ENCODE measurements around the gene PUSL1.
"Not testable (repeated sequence)": the region's sequence is repeated elsewhere in the genome, so short reads cannot be mapped to it uniquely, and the experiment has no call there.

PUSL1 gene

GRCh38 chr1:1315435-1315954, 7.1 kb downstream of the PUSL1 start:
- DNase-seq = no peak
- intact Hi-C loops (cut with DNase I) = no loop called here

GRCh38 chr1:1316199-1316598, 7.8 kb downstream of the PUSL1 start:
- intact Hi-C loops (cut with DNase I); DNase-seq: not testable (repeated sequence)

DNA sequence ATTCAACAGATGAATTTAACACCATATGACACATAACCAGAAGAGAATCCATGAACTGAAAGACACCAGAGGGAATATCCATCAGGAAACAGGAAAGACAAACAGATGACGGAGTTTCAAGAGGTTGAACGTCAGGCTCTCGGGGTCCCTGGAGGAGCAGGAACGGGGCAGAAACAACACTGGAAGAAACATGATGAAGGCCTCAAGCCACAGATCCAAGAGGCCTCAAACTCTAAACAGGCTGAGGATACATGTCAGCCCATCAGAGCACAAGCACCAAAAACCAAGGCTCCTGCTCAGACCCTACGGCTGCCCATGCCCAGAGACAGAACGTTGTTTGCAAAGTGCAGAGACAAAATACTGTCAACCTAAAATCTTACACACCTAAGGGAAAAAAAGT, 9.0 kb downstream of the PUSL1 start:
- intact Hi-C loops (cut with DNase I) = no loop called here
- DNase-seq = no peak

GRCh38 chr1:1318131-1318652, 9.8 kb downstream of the PUSL1 start:
- peak in 35 of 42 donors; percentile 23 to 91 (median 66) for DNase-seq
- intact Hi-C loops (cut with DNase I) = no loop called here

GRCh38 chr1:1318777-1319645, 10.6 kb downstream of the PUSL1 start:
- DNase-seq = no peak
- intact Hi-C loops (cut with DNase I) = no loop called here

GRCh38 chr1:1319646-1319941, 11.2 kb downstream of the PUSL1 start:
- intact Hi-C loops (cut with DNase I) = no loop called here

GRCh38 chr1:1320666-1321448, 12.5 kb downstream of the PUSL1 start:
- intact Hi-C loops (cut with DNase I) = no loop called here

More at GRCh38 chr1:1319646-1319941, 11.2 kb downstream of the PUSL1 start:
- no peak for DNase-seq

GRCh38 chr1:1321477-1321876, 13.1 kb downstream of the PUSL1 start:
- intact Hi-C loops (cut with DNase I) = no loop called here
- no peak for DNase-seq

More at GRCh38 chr1:1320666-1321448, 12.5 kb downstream of the PUSL1 start:
- DNase-seq = no peak

GRCh38 chr1:1322418-1322817, 14.0 kb downstream of the PUSL1 start:
- intact Hi-C loops (cut with DNase I) = no loop called here
- DNase-seq = no peak

DNA sequence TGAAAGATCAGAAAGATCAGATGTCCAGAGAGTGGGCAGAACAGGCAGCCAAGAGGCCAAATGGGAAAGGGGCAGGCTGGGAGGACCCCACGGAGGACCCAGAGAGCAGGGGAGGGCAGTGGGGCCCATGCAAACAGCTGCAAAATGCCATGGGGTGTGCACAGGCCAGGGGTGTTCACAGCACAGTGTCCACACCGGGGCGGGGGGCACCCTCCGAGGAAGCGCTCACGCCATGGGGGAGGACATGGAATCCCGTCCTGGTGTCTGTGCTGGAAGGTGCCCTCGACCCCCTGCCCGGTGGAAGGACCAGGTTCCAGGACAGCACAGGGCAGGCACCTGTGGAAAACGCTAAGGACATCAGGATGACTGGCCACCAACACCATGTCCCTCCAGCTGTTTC, 14.6 kb downstream of the PUSL1 start:
- intact Hi-C loops (cut with DNase I) = no loop called here
- no peak for DNase-seq

GRCh38 chr1:1324084-1324523, 15.7 kb downstream of the PUSL1 start:
- no peak for DNase-seq
- intact Hi-C loops (cut with DNase I) = no loop called here

GRCh38 chr1:1324524-1325287, 16.3 kb downstream of the PUSL1 start, which contains the start of the genes CPTP and INTS11:
CPTP (plus strand) TSS chr1:1324802; CDS start chr1:1326911, 2,109 bp downstream.
INTS11 (minus strand) TSS chr1:1324660; CDS start chr1:1324608, 52 bp downstream.
- peak; percentile 80 to 98 (median 93) for DNase-seq
- intact Hi-C loops (cut with DNase I) = no loop called here

DNA sequence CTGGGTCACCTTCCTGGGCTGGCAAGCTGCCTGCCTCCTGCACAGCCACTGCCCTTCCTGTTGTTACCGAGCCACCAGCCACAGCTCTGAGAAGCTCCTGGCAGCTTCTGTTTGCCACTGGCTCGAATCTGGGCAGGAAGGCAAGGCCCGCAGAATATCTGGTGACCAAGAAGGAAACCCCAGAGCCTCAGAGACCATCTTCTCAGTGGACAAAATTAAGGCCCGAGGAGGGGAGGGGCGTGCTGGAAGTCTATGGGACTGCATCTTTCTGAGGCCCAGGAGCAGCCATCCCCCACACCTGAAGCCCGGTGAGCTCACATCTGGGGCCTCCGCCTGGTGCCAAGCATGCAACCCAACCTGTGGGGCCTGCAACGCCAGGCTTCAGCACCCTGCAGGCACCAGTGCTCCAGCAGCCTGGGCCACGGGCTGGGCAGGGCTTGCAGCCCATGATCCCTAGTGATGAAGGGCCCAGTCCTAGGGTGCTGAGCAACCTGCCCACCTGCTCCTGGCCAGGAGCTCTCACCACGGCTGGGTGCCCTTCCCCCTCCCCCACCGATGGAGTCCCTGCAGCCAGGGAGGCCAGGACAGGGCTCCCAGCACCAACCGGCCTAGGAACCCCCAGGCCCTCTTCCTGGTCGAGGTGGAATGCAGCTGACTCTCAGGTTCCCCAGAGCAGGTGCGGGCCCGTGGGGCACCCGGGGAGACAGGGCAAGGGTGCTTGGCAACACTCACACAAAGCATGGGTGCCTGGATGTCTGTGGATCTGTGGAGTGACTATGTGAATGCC, 17.1 kb downstream of the PUSL1 start:
- intact Hi-C loops (cut with DNase I) = no loop called here
- no peak for DNase-seq

DNA sequence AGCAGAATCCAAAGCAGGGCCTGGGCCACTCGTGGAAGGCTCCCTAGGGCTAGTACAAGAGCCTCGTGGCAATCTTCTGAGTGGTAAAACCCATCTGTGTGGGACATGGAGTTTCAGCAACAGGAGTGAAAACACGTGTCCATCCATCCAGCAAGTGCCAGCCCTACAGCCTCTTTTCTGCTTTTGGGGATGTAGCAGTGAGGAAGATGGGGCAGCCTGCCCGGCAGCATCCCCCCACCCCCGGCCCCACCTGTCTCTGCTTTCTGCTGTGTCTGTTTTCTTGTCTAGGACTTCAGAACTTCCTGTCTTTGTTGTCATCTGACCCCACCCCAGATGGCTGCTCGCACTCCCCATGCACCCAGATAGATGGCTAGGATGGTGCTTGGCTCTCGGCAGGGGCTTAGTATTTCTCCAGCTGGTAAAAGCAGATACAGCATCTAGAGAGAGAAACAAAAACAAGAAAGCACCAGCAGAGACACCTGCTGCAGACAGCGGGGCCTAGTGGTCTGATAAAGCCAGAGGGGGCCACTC, 17.7 kb downstream of the PUSL1 start:
- intact Hi-C loops (cut with DNase I) = no loop called here
- no peak for DNase-seq

DNA sequence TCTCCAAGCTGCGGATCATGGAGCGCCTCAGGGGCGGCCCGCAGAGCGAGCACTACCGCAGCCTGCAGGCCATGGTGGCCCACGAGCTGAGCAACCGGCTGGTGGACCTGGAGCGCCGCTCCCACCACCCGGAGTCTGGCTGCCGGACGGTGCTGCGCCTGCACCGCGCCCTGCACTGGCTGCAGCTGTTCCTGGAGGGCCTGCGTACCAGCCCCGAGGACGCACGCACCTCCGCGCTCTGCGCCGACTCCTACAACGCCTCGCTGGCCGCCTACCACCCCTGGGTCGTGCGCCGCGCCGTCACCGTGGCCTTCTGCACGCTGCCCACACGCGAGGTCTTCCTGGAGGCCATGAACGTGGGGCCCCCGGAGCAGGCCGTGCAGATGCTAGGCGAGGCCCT, 18.9 kb downstream of the PUSL1 start:
- no peak for DNase-seq
- intact Hi-C loops (cut with DNase I) = no loop called here

DNA sequence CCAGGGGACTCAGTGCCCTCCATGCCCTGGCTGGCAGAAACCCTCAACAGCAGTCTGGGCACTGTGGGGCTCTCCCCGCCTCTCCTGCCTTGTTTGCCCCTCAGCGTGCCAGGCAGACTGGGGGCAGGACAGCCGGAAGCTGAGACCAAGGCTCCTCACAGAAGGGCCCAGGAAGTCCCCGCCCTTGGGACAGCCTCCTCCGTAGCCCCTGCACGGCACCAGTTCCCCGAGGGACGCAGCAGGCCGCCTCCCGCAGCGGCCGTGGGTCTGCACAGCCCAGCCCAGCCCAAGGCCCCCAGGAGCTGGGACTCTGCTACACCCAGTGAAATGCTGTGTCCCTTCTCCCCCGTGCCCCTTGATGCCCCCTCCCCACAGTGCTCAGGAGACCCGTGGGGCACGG, 19.9 kb downstream of the PUSL1 start:
- intact Hi-C loops (cut with DNase I) = no loop called here

DNA sequence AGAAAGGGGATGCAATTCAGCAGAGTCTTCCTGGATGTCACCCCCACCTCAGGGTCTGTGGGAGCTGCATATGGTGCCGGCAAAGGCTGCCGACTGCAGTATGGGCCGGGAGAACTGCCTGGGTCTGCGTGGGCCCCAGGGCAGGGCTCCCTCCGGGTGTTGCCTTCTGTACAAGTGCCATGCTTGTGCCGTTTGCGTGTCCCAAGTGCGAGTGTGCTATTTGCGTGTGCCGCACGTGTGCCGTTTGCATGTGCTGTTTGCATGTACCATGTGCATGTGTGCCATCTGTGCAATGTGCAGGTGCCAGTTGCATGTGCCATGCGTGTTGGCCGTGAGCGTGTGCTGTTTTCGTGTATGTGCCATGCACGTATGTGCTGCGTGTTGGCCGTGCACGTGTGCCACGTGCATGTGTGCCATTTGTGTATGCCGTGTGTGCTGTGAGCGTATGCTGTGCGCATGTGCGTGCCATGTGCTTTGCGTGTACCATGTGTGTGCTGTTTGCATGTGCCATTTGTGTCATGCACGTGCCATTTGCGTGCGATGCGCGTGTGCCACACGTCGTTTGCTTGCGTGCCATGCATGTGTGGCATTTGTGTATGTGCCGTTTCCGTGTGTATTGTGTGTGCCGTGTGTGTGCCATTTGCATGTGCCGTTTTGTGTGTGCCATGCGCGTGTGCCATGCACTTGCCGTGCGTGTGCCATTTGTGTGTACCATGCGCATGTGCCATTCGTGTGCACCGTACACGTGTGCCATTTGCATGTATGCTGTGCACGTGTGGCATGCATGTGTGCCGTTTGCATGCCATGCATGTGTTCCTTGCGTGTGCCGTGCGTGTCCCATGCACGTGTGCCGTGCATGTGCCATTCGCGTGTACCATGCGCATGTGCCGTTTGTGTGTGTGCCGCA, 21.2 kb downstream of the PUSL1 start:
- intact Hi-C loops (cut with DNase I) = no loop called here
- no peak for DNase-seq

More for the DNA sequence above, 19.9 kb downstream of the PUSL1 start:
- DNase-seq = no peak
